Brain microvascular endothelial cell (primary cell): ENCODE measurements around the gene KRTAP19-4.
"Not testable (repeated sequence)": the region's sequence is repeated elsewhere in the genome, so short reads cannot be mapped to it uniquely, and the experiment has no call there.

Experiments
- DNase-seq: peaks from one replicate; pipeline ENCODE4 v3.0.0-alpha.2; 2020
- H3K27ac ChIP-seq: fragments of 250-450 bp; sonication (Bioruptor Pico); 2 replicates; pipeline ENCODE4 v1.5.1; 2020; ENCODE audit warnings: mild to moderate bottlenecking, moderate library complexity
- H3K27me3 ChIP-seq: fragments of 250-450 bp; sonication (Bioruptor Pico); replicated peaks from 2 replicates; pipeline ENCODE4 v1.5.1; 2020; ENCODE audit warnings: mild to moderate bottlenecking
- H3K36me3 ChIP-seq: fragments of 250-450 bp; sonication (Bioruptor Pico); replicated peaks from 2 replicates; pipeline ENCODE4 v1.5.1; 2020; ENCODE audit warnings: mild to moderate bottlenecking
- H3K4me3 ChIP-seq: 2 replicates; pipeline ENCODE4 v1.5.1; 2011; ENCODE audit warnings: low read depth, mild to moderate bottlenecking, control low read depth, low read length, moderate library complexity
- in situ Hi-C: cut with HindIII; loops from 2 replicates; pipeline ENCODE4 v1.10.0; 2017; ENCODE audit warnings: low sequenced_read_pairs, low pct_ligation_motif_present
- TF ChIP-seq, protein P1 (sequence below): IDR thresholded peaks from 2 replicates; pipeline ENCODE4 v1.5.1; 2011; ENCODE audit warnings: low read depth, mild to moderate bottlenecking, moderate library complexity, low read length, control low read depth, inconsistent platforms; ENCODE audit errors: missing control alignments

KRTAP19-4 gene, protein sequence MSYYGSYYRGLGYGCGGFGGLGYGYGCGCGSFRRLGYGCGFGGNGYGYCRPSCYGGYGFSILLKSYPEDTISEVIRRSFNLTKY

DNA sequence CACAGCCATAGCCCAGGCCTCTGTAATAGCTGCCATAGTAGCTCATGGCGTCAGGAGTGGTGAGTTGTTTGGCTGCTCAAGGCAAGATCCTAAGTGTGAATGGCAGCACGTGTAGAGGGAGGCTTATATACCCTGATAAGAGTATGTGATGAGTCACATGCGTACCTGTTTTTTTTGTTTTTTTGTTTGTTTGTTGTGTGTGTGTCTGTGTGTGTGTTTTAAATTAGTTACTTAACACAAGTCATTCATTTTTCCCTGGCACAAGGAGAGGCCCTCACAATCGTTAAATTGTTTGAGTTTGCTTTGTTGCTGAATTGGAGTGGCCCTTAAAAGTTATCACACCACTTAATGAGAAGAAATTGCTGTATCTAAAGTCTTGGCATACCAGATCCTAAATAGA lies at the start of gene KRTAP19-4:
Gene KRTAP19-4 (minus strand): TSS at position 101 of the 400 bp plus-strand sequence. CDS start 55 bp downstream, at position 46.
- Histone ChIP-seq H3K36me3 (no peaks in the 10 kb centered on the region), H3K27ac (no peak within 1 kb of the TSS), H3K27me3 (no peaks in the 10 kb centered on the region), H3K4me3 (no peak within 1 kb of the TSS)
- in situ Hi-C loops, result no loop called here
- TF ChIP-seq, protein P1, sequence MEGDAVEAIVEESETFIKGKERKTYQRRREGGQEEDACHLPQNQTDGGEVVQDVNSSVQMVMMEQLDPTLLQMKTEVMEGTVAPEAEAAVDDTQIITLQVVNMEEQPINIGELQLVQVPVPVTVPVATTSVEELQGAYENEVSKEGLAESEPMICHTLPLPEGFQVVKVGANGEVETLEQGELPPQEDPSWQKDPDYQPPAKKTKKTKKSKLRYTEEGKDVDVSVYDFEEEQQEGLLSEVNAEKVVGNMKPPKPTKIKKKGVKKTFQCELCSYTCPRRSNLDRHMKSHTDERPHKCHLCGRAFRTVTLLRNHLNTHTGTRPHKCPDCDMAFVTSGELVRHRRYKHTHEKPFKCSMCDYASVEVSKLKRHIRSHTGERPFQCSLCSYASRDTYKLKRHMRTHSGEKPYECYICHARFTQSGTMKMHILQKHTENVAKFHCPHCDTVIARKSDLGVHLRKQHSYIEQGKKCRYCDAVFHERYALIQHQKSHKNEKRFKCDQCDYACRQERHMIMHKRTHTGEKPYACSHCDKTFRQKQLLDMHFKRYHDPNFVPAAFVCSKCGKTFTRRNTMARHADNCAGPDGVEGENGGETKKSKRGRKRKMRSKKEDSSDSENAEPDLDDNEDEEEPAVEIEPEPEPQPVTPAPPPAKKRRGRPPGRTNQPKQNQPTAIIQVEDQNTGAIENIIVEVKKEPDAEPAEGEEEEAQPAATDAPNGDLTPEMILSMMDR, result no peak
- no peak for DNase-seq

DNA sequence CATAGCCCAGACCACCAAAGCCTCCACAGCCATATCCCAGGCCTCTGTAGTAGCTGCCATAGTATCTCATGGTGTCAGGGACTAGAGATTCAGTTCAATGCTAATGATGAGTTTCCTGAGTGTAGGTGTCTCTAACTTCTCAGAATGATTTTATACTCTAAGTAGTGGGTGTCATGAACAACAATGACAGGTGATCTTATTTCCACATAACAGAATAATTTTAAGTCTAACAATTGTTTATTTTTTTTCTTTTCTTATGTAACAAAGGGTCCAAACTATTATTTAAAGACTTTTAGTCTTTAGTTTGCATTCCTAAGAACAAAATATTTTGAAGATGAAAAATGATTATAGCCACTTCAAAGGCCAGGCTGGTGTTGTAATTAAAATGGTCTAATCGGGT lies 44.8 kb upstream of the KRTAP19-4 start, which contains the start of gene KRTAP19-6:
Gene KRTAP19-6 (minus strand): TSS at position 101 of the 400 bp plus-strand sequence. CDS start 31 bp downstream, at position 70.
- H3K27ac ChIP-seq, result no peak within 1 kb of the TSS
- no peak for DNase-seq
- no peak within 1 kb of the TSS for H3K4me3 ChIP-seq
- H3K36me3 ChIP-seq, result no peaks in the 10 kb centered on the region
- in situ Hi-C loops, result no loop called here
- TF ChIP-seq, protein P1, result no peak
- H3K27me3 ChIP-seq, result no peaks in the 10 kb centered on the region

DNA sequence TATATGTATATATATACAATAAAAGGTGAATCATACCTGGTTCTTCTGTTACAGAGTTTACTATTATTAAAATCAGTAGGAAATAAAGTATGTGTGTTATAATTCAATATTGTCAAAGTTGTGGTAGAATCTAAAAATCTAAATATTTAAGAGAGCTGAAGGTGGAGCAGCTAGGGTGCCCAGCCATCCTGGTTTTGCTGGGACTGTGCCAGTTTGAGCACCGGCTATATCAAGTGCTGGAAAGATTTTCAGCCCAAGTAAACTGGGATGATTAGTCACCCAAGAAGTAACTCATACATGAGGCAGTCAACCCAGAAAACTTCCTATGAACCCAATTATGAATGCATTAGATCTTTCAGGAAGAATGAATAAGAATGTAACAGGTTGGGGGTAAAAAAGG lies 21.9 kb upstream of the KRTAP19-4 start:
- no peak overlapping the region for H3K27ac ChIP-seq
- H3K27me3 ChIP-seq, result no peaks in the 10 kb centered on the region
- TF ChIP-seq, protein P1, result no peak
- H3K36me3 ChIP-seq, result no peaks in the 10 kb centered on the region
- in situ Hi-C loops, result no loop called here
- no peak for DNase-seq
- no peak overlapping the region for H3K4me3 ChIP-seq

DNA sequence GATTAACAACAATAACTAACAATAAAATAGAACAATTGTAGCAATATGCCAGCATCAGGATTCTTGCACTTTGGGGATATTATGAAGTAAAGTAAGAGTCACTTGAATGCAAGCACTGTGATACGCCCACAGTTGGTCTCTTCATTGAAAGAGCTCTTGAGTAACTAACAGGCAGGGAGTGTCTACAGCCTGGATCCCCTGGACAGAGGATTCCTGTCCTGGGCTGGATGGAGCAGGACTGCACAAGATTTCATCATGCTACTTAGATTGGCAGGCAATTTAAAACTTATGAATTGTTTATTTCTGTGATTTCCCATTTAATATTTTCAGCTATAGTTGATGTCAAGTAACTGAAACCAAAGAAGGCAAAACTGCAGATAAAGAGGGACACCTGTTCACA lies 18.7 kb upstream of the KRTAP19-4 start:
- H3K36me3 ChIP-seq, result no peaks in the 10 kb centered on the region
- H3K4me3 ChIP-seq, result no peak overlapping the region
- DNase-seq, result no peak
- in situ Hi-C loops, result no loop called here
- H3K27ac ChIP-seq, result no peak overlapping the region
- H3K27me3 ChIP-seq, result no peaks in the 10 kb centered on the region
- TF ChIP-seq, protein P1, result no peak

DNA sequence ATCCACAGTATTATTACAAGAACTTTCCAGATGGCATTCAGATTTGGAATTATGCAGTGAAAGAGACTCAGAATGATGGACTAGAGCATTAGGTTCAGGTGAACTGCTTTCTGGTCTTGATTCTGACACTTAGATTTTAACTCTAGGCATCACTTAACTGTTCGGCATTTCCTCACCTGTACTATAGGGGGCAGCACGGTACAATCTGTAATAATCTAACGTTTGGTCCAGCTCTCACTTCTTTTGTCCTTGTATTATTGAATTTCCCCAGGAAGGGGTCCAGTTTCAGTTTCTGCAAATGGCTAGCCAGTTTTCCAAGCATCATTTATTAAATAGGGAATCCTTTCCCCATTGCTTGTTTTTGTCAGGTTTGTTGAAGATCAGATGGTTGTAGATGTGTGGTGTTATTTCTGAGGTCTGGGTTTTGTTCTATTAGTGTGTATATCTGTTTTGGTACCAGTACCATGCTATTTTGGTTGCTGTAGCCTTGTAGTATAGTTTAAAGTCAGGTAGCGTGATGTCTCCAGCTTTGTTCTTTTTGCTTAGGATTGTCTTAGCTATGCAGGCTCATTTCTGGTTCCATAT lies 8.7 kb upstream of the KRTAP19-4 start:
- H3K27me3 ChIP-seq, DNase-seq, H3K4me3 ChIP-seq, H3K27ac ChIP-seq, in situ Hi-C loops, H3K36me3 ChIP-seq: not testable (repeated sequence)
- TF ChIP-seq, protein P1, result peak; percentile 11

DNA sequence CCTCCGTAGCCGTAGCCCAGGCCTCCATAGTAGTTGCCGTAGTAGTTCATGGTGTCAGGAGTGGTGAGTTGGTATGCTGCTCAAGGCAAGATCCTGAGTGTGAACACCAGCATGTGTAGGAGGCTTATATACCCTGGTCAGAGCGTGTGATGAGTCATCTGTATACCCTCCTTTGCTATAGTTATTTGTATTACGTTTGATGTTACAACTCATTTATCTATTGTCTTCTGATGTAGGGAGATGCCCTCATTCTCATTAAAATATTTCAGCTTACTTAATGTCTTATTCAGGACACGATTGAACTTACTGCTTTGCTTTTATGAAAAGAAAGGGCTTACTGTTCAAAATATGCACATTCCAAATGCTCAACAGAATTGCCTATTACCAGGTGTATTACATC lies 5.1 kb upstream of the KRTAP19-4 start, which contains the start of gene KRTAP19-5:
Gene KRTAP19-5 (minus strand): TSS at position 101 of the 400 bp plus-strand sequence. CDS start 51 bp downstream, at position 50.
- in situ Hi-C loops, result no loop called here
- Histone ChIP-seq H3K36me3 (no peaks in the 10 kb centered on the region), H3K4me3 (no peak within 1 kb of the TSS), H3K27ac (no peak within 1 kb of the TSS), H3K27me3 (no peaks in the 10 kb centered on the region)
- TF ChIP-seq, protein P1, result no peak
- DNase-seq, result no peak
